SU-DHL-6 (cell line): ENCODE data around the gene NKX2-3.

Experiments used
- H2AFZ ChIP-seq: fragments of 200-600 bp; sonication (generic); 2 replicates; pipeline ENCODE4 v1.6.1; 2014; ENCODE audit warnings: low read depth, mild to moderate bottlenecking, moderate library complexity, mixed read lengths, antibody characterized with exemption, low read length; ENCODE audit not compliant: severe bottlenecking
- H3F3A ChIP-seq: fragments of 200-600 bp; shearing (Covaris generic); 2 replicates; pipeline ENCODE4 v1.6.0; 2016; ENCODE audit warnings: antibody characterized with exemption, mild to moderate bottlenecking; ENCODE audit not compliant: insufficient read depth
- H3K27ac ChIP-seq: fragments of 200-600 bp; sonication (generic); 2 replicates; pipeline ENCODE4 v1.5.1; 2016; ENCODE audit warnings: low read depth, mild to moderate bottlenecking, low read length, moderate library complexity, mixed read lengths
- H3K27me3 ChIP-seq: fragments of 200-600 bp; sonication (generic), shearing (Covaris generic); 2 replicates; pipeline ENCODE4 v1.6.0; 2014; ENCODE audit warnings: mild to moderate bottlenecking, low read length
- H3K36me3 ChIP-seq: fragments of 200-600 bp; sonication (generic); 2 replicates; pipeline ENCODE4 v1.6.1; 2014; ENCODE audit warnings: mild to moderate bottlenecking, low read length, mixed read lengths
- H3K4me2 ChIP-seq: fragments of 300-600, 200-600 bp; shearing (Covaris generic), sonication (generic); 2 replicates; pipeline ENCODE4 v1.6.0; 2014; ENCODE audit warnings: low read length, low read depth, mild to moderate bottlenecking; ENCODE audit not compliant: poor library complexity, severe bottlenecking
- H3K4me3 ChIP-seq: fragments of 200-600 bp; sonication (generic); 2 replicates; pipeline ENCODE4 v1.5.1; 2014; ENCODE audit warnings: antibody characterized with exemption, low read length, mild to moderate bottlenecking, mixed read lengths; ENCODE audit not compliant: insufficient read depth, poor library complexity, severe bottlenecking
- H3K79me2 ChIP-seq: fragments of 200-600 bp; sonication (generic); 2 replicates; pipeline ENCODE4 v1.6.1; 2014; ENCODE audit warnings: mild to moderate bottlenecking, low read length, moderate library complexity; ENCODE audit not compliant: insufficient read depth
- H3K9ac ChIP-seq: fragments of 200-600 bp; sonication (generic); 2 replicates; pipeline ENCODE4 v1.7.0; 2014; ENCODE audit warnings: mild to moderate bottlenecking, low read length
- H3K9me2 ChIP-seq: fragments of 200-600 bp; sonication (generic); replicated peaks from 2 replicates; pipeline ENCODE4 v1.6.1; 2014; ENCODE audit warnings: low read length; ENCODE audit not compliant: insufficient read depth
- H3K9me3 ChIP-seq: fragments of 200-600 bp; sonication (generic); 2 replicates; pipeline ENCODE4 v1.6.1; 2014; ENCODE audit warnings: low read length, mixed read lengths; ENCODE audit not compliant: insufficient read depth
- H4K20me1 ChIP-seq: fragments of 200-600 bp; sonication (generic); 2 replicates; pipeline ENCODE4 v1.6.1; 2014; ENCODE audit warnings: low read depth, mild to moderate bottlenecking, antibody characterized with exemption, low read length, moderate library complexity, mixed read lengths
- CTCF ChIP-seq: fragments of 200-600 bp; sonication (generic); IDR thresholded peaks from one replicate; pipeline ENCODE4 v1.5.1; 2017; ENCODE audit warnings: antibody characterized with exemption, mild to moderate bottlenecking, low read length, moderate library complexity; ENCODE audit not compliant: insufficient read depth, poor library complexity, severe bottlenecking
- EZH2phosphoT487 ChIP-seq: fragments of 200-600 bp; sonication (generic), shearing (Covaris generic); conservative IDR thresholded peaks from 2 replicates; pipeline ENCODE4 v1.6.1; 2018; ENCODE audit warnings: mild to moderate bottlenecking, antibody characterized with exemption, low read length, moderate library complexity, mixed read lengths

Gene NKX2-3

GRCh38 chr10:99524736-99525380, 7.9 kb upstream of the NKX2-3 start:
- TF ChIP-seq EZH2phosphoT487 (no peak), CTCF (no peak)
- Histone ChIP-seq H3K4me3 (no peak overlapping the region), H4K20me1 (no peaks in the 10 kb centered on the region), H3K9me3 (no peaks in the 10 kb centered on the region), H3K79me2 (no peaks in the 10 kb centered on the region), H2AFZ (no peak overlapping the region), H3K27me3 (no peaks in the 10 kb centered on the region), H3K9me2 (no peaks in the 10 kb centered on the region), H3K27ac (no peak overlapping the region), H3K4me2 (no peak overlapping the region), H3K36me3 (no peaks in the 10 kb centered on the region), H3K9ac (no peak overlapping the region), H3F3A (no peaks in the 10 kb centered on the region)

GRCh38 chr10:99525897-99526296, 6.8 kb upstream of the NKX2-3 start:
- Histone ChIP-seq H3K27me3 (no peaks in the 10 kb centered on the region), H3F3A (no peaks in the 10 kb centered on the region), H3K79me2 (no peaks in the 10 kb centered on the region), H3K4me3 (no peak overlapping the region), H3K9me2 (no peaks in the 10 kb centered on the region), H3K9ac (no peak overlapping the region), H3K9me3 (no peaks in the 10 kb centered on the region), H3K27ac (no peak overlapping the region), H3K36me3 (no peaks in the 10 kb centered on the region), H2AFZ (no peak overlapping the region), H3K4me2 (no peak overlapping the region), H4K20me1 (no peaks in the 10 kb centered on the region)
- no peak for TF ChIP-seq CTCF
- TF ChIP-seq EZH2phosphoT487, result no peak

GRCh38 chr10:99526861-99527504, 5.8 kb upstream of the NKX2-3 start:
- Histone ChIP-seq H3K79me2 (no peaks in the 10 kb centered on the region), H3K36me3 (no peaks in the 10 kb centered on the region), H3K9ac (no peak overlapping the region), H3F3A (no peaks in the 10 kb centered on the region), H3K4me3 (no peak overlapping the region), H2AFZ (no peak overlapping the region), H3K27me3 (no peaks in the 10 kb centered on the region), H3K4me2 (no peak overlapping the region), H3K9me3 (no peaks in the 10 kb centered on the region), H3K9me2 (no peaks in the 10 kb centered on the region), H4K20me1 (no peaks in the 10 kb centered on the region), H3K27ac (no peak overlapping the region)
- no peak for TF ChIP-seq CTCF
- no peak for TF ChIP-seq EZH2phosphoT487
